IPS DF 19.7 (cell line): ENCODE data around the gene ZSWIM7.

ENCODE experiments used
- DNase-seq: peaks from one replicate; pipeline ENCODE4 v3.0.0-alpha.2; 2013; ENCODE audit warnings: low read depth, low spot score

ZSWIM7 gene

GRCh38 chr17:15999141-15999973 is at the start of gene ZSWIM7, which contains the start of gene TTC19:
Gene ZSWIM7 (minus strand): TSS chr17:15999704. CDS start chr17:15999594, 110 bp downstream.
Gene TTC19 (plus strand): TSS chr17:15999824. CDS start chr17:15999849, 25 bp downstream.
- peak; percentile 82 for DNase-seq

- DNase-seq = no peak
These were observed 49.4 kb upstream of the ZSWIM7 start for GRCh38 chr17:16048811-16049449.

- DNase-seq = no peak
These were observed 47.5 kb upstream of the ZSWIM7 start for GRCh38 chr17:16046966-16047365.

GRCh38 chr17:16044487-16044886 is 45.0 kb upstream of the ZSWIM7 start:
- no peak for DNase-seq

- DNase-seq = no peak
These were observed 41.3 kb upstream of the ZSWIM7 start for GRCh38 chr17:16040710-16041251.

GRCh38 chr17:16037636-16038035 is 38.1 kb upstream of the ZSWIM7 start:
- DNase-seq = no peak

DNA sequence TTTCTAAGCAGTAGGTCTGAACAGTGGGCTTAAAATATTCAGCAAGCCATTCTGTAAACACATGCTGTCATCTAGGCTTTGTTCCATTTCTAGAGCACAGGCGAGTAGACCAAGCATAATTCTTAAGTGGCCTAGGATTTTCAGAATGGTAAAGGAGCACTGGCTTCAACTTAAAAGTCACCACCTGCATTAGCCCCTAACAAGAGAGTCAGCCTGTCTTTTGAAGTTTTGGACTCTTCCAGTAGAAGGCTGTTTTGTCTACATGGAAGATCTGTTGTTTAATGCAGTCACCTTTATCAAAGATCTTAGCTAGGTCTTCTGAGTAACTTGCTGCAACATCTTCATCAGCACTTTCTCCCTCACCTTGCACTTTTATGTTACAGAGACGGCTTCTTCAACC is 36.8 kb upstream of the ZSWIM7 start:
- no peak for DNase-seq

GRCh38 chr17:16033729-16034349 is 34.3 kb upstream of the ZSWIM7 start:
- DNase-seq = no peak

GRCh38 chr17:16027708-16028584 is 28.4 kb upstream of the ZSWIM7 start:
- DNase-seq = no peak

DNA sequence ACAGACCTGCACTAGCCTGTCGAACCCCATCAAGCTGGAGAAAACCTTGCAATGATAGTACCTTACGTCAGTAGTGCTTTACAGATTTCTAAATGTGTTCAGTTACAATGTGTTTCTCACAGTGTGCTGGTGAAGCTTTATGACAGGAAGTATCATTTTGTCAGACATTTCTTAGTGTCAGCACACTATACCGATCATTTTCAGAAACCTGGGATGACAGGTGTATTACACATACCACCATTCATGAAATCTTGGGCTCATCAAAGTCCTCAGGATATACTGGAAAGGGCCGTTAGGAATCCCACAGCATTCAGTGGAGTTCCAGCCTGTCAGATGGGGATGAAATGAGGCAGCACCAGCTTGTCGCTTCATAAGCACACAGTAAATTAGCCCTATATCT is 27.4 kb upstream of the ZSWIM7 start:
- no peak for DNase-seq

- no peak for DNase-seq
These were observed 25.7 kb upstream of the ZSWIM7 start for GRCh38 chr17:16025202-16025601.

DNA sequence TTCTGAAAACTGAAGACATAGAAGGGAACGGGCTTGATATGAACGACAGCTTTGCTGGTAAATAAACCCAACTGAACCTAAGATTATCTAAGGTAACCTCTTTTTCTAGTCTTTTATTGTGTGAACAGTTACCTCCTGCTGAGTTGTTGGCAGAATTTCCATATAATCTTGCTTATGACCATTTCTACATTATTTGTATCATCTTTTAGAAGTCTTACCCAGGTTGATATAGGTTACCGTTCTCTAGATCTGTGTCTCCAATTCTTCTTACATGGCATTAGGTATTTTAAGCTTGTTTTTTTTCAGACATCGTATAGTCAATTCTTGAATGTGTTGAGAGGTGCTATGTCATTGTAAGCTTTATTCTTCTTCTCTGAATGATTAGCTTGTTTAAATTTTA is 24.4 kb upstream of the ZSWIM7 start:
- no peak for DNase-seq

DNA sequence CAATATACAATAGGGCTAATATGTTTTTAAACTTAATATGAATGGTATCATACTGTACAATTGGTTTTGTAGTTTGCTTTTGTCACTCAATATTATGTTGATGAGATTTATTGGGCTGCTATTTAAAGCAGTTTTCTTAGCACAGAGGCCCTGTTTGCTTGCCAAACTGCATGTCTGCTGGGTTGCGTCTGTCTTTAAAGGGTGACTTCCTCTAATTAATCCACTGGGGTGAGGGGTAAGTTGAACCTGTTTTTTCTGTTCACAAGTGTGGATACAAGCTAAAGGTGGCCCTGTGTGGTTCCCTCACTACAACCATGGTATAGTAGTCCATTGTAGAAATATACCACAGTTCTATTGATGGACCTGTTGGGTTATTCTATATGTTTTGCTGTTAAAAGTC is 19.8 kb upstream of the ZSWIM7 start:
- DNase-seq = no peak

DNA sequence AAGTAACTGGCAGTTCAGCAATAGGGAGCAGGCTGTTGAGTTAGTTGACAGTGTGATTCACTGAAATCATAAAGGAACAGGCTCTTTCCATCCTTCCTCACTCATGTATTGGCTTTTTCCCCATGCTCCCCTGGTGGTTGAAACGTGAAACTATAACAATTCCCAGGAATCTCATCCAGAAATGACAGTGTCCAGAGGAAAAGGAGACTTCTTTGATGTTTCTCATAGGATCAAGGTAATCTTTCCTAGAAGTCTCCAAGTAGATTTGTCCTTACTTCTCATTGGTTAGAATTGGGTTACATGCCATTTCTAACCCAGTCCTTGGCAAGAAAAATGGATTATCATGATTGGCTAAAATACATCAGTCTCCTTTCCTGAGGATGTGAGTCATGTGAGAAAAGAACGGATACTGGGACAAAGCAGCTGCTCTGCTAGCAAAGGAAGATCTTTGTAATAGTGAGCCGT is 14.5 kb upstream of the ZSWIM7 start:
- DNase-seq = no peak

DNA sequence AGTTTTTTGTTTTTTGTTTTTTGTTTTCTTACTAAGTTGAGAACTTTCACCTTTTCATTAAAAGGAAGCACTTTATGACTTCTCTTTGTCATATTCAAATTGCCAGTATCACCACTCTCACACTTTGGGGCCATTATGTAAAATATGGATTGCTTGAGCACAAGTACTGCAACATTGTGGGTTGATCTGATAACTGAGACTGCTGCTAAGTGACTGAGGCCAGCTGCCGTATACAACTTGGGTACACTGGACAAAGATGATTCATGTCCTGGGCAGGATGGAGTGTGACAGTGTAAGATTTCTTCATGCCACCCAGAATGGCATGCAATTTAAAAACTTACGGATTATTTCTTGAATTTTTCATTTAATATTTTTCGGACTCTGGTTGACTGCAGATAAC is 7.9 kb upstream of the ZSWIM7 start:
- no peak for DNase-seq

- no peak for DNase-seq
These were observed 6.1 kb upstream of the ZSWIM7 start for GRCh38 chr17:16005636-16006035.

DNA sequence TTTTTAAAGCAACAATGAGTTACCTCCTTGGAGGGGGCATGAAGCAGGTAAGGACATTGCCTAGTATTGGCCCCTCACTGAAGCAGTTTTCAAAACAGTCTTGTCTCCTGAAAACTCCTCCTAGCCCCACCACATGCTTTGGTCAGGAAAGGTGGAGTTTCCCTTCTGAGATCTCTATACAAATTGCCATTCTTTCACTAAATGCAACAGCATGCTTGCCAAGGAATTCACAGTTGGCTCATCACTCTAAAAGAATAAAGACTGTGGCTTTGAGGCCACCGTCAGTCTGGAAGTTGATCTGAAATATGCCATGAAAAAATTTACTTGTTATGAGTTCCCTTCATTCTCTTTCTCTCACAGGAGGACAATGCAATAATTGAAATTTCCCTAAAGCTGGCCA is 4.3 kb upstream of the ZSWIM7 start:
- DNase-seq = no peak

DNA sequence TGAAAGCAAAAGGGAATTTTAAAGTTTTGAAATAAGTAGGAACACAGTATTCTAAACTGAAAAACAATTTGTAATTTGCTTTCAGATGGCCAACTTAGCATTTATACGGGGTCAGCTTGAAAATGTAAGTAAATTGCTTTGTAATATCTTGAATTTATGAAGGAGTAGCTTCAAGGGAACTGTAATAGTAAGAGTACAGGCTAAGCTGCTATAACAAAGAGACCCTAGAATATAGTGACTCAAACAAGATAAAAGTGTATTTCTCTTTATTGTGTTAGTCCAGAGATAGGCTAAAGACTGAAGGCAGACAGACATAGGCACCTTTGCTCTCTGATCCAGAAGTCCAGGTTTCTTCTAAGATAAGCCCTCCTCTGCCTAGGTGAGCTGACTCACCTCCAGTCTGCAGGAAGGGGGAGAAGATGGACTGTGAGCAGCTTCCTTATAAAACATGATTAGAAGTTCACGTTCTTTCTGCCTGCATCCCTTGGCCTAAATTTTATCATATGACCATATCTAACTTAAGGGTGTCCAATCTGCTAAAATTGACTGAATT is 3.3 kb upstream of the ZSWIM7 start:
- no peak for DNase-seq

DNA sequence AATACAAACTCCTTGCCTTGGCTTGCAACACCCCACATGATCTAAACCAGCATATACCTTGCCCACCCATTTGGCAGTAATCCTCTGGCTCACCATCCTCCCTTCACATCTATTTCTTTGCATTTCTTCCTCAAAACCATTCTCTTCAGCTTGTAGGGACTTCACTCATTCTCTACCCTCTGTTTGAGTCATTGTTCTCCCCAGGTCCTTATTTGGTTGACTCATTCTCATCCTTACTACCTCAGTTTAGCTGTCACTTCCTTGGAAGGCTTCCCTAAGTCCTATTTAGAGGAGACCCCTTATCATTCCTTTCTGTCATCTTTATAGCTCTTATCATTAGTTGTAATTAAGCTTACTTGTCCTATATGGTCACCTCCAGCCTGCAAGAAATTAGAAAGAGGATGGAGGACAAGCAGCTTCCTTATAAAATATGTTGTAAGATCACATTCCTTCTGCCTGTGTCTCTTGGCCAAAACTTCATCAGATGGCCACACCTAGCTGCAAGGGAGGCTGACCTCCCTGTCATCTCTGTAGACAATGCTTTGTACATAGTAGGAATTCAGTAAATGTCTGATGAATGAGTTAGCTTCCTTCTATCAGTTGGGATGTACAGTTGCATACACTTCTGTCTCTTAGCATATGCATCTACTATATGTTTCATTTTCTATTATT is 1.9 kb upstream of the ZSWIM7 start:
- no peak for DNase-seq
